Germinal center (tissue), 1 donor: ENCODE measurements around the gene NHLRC4.

ENCODE experiments used
- DNase-seq: peaks from one replicate; pipeline ENCODE4 v3.0.0; 2012; ENCODE audit warnings: mixed read lengths, low spot score

The NHLRC4 gene

GRCh38 chr16:566475-567372, at the start of gene NHLRC4:
Gene NHLRC4, plus strand, starts transcription at chr16:567005. Its CDS starts 1,043 bp downstream, at chr16:568048.
- DNase-seq: peak; percentile 82

GRCh38 chr16:518858-519257, 47.9 kb upstream of the NHLRC4 start:
- DNase-seq: no peak

- no peak for DNase-seq
These were observed 47.4 kb upstream of the NHLRC4 start for GRCh38 chr16:519425-519824.

GRCh38 chr16:519841-520687, 46.7 kb upstream of the NHLRC4 start:
- no peak for DNase-seq

DNA sequence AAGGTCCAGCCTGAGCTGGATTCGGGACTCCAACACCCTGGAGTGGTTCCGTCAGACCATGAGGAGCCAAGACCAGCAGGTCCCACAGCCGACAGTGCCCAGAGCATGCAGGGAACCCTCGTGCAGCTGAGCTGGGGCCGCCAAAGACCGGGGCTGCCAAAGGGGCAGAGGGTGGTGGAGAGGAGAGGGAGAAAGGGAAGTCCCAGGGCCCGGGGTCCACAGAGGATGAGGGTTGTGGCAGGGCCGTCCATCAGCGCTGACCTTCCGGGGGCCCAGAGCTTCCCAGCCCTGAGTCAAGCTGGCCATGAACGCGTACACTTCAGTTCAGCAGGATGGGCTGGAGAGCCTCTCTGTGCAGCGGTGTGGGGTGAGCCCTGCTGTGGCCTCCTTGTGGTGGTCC, 46.0 kb upstream of the NHLRC4 start:
- no peak for DNase-seq

- DNase-seq: no peak
These were observed 45.2 kb upstream of the NHLRC4 start for GRCh38 chr16:521381-522210.

DNA sequence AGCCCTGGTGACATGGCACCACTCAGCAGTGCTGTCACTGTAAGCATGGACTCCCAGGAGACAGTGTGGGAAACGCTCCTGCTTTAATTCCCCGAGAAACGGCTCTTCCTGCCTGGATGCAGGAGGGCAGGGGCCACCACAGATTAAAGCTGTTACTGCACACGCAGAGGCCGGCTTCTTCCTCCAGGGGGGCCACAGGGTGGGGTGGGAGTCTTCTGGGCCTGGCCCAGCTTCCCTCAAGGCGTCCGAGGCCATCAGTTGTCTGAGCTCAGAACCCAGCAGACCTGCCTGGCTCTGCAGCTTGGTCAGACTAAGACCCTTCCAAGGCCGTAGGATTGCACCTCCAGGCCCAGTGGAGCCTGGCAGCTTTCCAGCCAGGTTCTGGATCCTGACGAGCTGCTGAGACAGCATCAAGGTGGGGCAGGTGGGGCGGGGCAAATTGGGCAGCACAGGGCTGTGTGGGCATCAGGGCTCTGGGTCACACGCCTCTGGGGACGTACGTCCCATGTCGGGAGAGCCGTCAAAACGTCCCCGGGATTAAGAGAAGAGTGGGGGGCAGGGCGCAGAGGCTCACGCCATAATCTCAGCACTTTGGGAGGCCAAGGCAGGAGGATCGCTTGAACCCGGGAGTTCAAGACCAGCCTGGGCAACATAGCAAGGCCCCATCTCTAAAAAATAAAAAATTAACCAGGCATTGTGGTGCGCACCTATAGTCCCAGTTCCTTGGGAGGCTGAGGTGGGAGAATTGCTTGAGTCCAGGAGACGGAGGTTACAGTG, 44.3 kb upstream of the NHLRC4 start:
- no peak for DNase-seq

DNA sequence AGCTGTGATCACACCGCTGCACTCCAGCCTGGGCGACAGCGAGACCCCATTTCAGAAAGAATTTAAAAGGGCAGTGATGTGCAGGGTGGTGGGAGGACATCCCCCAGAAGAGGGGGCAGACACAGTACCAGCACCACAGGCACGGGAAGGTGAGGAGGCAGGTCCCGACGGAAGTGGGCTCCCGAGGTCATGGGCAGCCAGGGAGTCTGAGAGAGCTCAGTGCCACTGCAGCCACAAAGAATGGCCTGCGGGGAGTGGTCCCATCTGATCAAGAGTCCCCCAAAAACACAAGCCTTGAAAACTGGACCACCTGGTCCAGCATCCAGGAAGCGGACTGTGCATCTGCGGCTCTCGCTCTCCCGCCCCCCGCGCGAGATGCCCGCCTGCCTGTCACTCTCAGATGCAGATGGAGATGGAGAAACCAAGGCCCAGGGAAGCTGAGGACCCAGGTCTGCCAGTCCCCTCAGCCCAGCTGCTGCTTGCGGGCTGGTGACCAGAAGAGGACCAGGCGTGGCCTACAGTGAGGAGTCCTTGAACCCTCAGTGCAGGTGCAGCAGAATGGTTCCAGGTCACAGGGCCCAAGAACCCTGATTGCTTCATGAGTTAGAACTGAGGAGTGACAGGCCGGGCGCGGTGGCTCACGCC, 43.6 kb upstream of the NHLRC4 start:
- DNase-seq: no peak

DNA sequence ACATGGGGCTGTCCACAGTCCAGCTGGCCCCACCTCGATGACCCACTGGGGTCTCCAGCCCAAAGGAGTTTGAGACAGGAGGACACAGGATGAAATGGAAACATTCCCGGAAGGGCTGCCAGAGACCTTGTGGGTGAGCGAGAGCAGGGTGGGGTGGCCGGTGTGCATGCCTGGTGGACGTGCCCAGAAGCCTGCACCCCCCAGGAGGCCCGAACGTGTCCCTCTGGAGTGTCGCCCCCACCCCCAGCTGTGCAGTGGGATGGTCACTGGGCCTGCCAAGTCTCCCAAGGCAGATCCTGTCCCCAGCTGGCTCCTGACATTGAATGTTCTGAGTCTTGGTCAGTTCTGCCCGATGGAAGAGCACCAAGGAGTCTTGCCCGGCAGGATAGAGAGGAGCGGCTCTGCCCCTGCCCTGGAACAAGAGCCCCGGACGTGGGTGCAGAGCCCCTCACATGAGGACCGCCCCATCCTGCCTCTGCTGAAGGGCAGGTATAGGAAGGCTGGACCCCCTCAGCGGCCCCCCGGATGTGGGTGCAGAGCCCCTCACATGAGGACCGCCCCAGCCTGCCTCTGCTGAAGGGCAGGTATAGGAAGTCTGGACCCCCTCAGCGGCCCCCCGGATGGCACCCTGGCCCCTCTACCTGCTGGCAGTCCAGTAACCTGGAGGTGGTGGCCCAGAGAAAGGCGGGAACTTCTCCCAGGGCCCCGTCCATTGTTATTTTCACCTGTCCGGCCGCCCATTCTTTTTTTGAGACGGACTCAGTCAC, 42.3 kb upstream of the NHLRC4 start:
- DNase-seq: no peak

- DNase-seq: no peak
These were observed 41.7 kb upstream of the NHLRC4 start for GRCh38 chr16:525123-525519.

DNA sequence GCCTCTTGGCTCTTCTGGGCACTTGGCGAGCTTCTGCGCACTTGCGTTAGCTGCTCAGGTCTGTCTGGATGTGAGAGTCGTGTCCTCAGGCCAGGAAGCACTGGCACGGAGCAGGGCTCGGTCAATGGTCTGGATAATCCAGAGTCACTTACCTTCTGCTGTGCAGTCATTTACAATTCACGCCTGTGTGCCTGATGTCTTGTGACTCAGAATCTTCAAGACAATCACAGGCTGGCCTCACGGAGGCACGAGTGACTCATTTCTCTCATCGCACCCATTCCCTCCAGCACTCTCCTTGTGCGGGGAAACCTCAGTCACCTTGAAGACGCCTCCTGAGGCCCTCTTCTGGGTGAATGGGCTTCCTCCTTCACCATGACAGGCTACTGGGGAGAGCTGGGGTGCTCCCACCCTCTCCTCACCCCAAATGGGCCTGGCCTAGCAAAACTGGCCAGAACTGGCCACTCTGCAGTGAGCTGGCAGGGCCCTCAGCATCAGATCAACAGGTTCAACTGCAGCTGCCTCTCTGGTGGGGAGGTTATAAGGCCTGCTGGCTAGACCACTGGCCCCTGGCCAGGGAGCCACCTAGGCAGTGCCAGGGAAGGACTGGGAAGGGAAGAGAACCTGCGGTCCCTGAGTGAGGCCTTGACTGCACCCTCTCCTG, 41.2 kb upstream of the NHLRC4 start:
- no peak for DNase-seq

- no peak for DNase-seq
These were observed 40.4 kb upstream of the NHLRC4 start for GRCh38 chr16:526181-527014.

DNA sequence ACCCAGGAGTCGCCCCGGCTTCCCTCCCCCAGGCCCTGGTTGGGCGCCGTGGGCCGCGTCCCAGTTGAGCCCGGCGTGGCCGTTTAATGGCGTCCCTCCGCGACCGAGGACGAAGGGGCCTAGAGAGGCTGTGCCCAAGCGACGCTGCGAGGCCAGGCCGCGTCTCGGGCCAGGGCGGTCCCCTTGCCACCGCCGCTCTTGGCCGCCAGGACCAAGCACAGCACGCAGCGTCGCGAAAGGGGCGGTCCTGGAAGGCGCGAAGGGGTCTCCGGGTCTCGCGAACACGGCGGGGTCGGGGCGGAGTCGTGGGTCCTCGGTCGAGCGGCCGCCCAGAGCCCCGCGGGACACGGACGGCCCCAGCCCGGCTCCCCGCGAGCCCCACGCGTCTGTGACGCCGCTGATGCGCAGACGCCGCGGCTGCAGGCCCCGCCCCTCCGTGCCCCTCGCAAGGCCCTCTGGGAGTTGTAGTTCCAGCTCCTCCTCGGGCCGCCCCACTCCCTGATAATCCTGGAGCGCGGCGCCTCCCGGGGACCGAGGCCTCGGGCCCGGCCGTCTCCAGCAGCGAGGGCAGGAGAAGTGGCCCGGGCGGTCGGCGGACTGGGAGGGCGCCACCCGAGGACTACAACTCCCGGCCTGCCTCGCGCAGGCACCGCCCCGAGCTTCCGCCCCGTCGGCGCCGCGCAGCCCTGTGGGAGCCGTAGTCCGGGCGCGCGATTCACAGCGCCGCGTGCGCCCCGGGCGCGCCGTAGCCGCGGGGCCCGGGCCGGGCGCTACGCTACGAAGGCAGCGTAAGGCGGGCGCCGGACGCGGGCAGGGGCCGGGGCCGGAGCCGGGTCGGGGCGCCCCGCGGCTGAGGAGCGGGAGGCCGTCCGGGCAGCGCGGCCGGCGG, 39.5 kb upstream of the NHLRC4 start, which contains the start of gene CAPN15:
CAPN15 (plus strand) TSS at position 698 of the 889 bp plus-strand sequence. CDS start 19,127 bp downstream, outside the sequence.
- peak; percentile 84 for DNase-seq

- DNase-seq: no peak
These were observed 38.4 kb upstream of the NHLRC4 start for GRCh38 chr16:528111-529011.

- DNase-seq: no peak
These were observed 37.7 kb upstream of the NHLRC4 start for GRCh38 chr16:529012-529575.
